Lower leg skin (tissue), 4 donors: ENCODE measurements around the gene LDB1. TPM values are rescaled to one million over a fixed set of nuclear protein-coding genes. Genes with fewer than 3 reads are reported as not detected.

Experiments
- DNase-seq, 2 donors: peaks; one replicate each; pipeline ENCODE4 v3.0.0-alpha.2; 2019; ENCODE audit warnings: low spot score in 2 of 2
- H3K4me3 ChIP-seq: fragments of 200-600 bp; sonication (generic); 2 replicates; pipeline ENCODE4 v1.5.1; 2017; ENCODE audit warnings: mild to moderate bottlenecking, low read depth; ENCODE audit not compliant: poor library complexity, severe bottlenecking
- CTCF ChIP-seq, 3 donors: fragments of 450-650 bp; IDR thresholded peaks; one replicate each; pipeline ENCODE4 v1.5.1; 2016; ENCODE audit warnings: antibody characterized with exemption in 3 of 3, mild to moderate bottlenecking in 3 of 3, moderate library complexity in 2 of 3
- POLR2A ChIP-seq, 2 donors: fragments of 450-650 bp; IDR thresholded peaks; one replicate each; pipeline ENCODE4 v1.6.1; 2016 to 2017; ENCODE audit warnings: antibody characterized with exemption in 2 of 2, mild to moderate bottlenecking in 1 of 2, moderate library complexity in 1 of 2
- WGBS, 2 donors: methylation state at CpG; one replicate each; pipeline ENCODE4 v1.1.5; 2018; 5-methylcytosine and 5-hydroxymethylcytosine counted together
- intact Hi-C: fragments of 100-400 bp; cut with DNase I; formaldehyde crosslinking; loops from one replicate; pipeline ENCODE4 v1.15.0; 2023; ENCODE audit warnings: low total_unique reads
- total RNA-seq, 4 donors: library from RNA; depleted of rRNA; stranded (reverse); fragments of >200 nt; gene quantifications; one replicate each; pipeline ENCODE4 v1.1.0, GENCODE V29; 2016

LDB1 gene
- total RNA-seq, 4 donors from 2014 or later, result 80.3 to 109 (median 102) TPM

DNA sequence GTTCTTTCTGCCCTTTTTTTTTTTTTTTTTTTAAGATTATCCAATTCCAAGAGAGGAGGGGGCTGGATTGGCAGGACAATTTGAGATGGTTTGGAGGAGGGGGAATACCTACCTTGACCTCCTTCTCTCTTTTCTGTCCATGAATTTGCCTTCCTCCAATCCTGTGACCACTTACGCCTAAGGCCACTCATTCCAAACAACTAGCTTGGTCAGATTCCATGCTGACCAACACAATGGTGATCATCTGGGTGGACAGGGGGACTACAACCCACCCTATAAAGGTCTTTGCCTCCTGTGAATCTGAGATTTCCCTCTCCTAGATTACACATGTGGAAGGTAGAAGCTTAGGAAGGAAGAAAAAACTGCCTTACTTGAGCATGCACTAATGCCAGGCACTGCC lies 2.3 kb upstream of the LDB1 start:
- intact Hi-C loops, result no loop called here
- H3K4me3 ChIP-seq, result no peak overlapping the region
- WGBS, 2 donors, result 100% methylated on average over 1 of the region's 1 CpG
- DNase-seq, result no peak
- TF ChIP-seq POLR2A (IDR thresholded peaks at IDR 0.05), result no peak
- TF ChIP-seq CTCF (IDR thresholded peaks at IDR 0.05), result no peak

DNA sequence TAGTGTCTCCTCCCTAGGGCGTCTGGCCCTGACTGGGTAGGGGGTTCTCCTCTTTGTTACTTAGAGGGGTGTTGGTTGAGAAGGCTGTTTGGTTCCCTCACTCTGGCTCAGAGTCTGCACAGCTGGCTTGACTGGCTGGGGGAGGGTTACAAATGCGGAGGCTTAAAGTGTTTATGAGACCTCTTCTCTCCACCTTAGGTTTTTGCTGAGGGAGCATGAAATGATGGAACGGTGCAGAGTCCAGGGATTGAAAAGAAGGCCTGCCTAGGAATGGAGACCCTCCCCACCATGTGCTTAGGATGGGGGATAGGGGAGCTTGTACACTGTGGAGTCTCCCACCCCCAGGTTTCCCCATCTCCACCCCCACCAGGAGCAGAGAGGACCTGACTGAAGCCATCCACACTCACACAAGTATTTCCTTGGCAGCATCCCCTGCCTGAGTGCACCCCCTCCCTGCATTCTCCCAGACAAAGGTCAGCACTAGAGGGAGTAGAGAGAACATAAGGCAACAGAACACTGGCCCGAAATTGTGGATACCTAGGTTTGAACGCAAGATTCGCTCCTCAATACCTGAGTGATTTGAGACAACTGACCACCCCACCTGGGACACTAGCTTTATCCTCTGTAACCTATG lies 1.7 kb upstream of the LDB1 start:
- 61 to 68% methylated on average over 6 of the region's 6 CpGs for WGBS, 2 donors
- no peak overlapping the region for H3K4me3 ChIP-seq
- TF ChIP-seq CTCF (IDR thresholded peaks at IDR 0.05) (no peak), POLR2A (IDR thresholded peaks at IDR 0.05) (no peak)
- DNase-seq, result no peak
- intact Hi-C loops, result no loop called here

GRCh38 chr10:102120991-102121738 lies 997 bp upstream of the LDB1 start:
- peak; percentile 60 to 91 for DNase-seq
- intact Hi-C loops, result no loop called here
- TF ChIP-seq POLR2A (IDR thresholded peaks at IDR 0.05) (no peak), CTCF (IDR thresholded peaks at IDR 0.05) (no peak)
- H3K4me3 ChIP-seq, result peak overlapping the region; percentile 78
- 4 to 10% methylated on average over 15 of the region's 15 CpGs for WGBS, 2 donors

DNA sequence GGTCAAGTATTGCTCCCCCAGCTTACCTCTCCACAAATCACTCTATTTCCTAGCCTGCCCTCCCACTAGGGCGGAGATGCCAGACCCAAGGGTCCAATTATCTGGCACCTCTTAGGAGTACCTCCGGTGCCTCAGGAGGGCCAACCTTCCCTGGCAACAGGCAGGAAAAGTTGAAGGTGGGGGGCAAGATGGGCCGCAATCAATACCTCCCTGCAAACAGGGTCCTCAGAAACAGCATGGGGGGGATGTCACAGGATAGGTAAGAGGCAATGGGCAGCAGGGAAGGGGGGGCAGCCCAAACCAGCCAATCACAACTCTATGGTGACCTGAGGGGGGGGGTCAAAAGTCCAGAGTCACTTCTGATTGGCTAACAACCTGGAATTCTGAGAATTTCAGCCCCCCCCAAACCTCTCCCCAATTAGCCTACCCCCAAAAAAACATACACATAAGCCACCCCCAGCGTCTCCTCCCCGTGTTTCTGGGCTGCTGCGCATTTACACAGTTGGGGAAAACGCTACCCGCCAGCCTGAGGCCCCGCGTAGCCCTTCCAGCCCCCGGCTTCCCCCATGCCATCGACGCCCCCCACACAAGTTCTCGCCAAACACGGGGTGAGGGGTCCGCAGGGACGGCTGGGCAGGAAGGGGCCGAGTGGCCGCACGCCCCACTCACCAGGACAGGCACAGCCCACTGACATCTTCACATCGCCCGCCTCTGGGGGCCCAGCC lies 589 bp downstream of the LDB1 start:
- 2% methylated on average over 6 to 18 of the region's 22 CpGs for WGBS, 2 donors
- intact Hi-C loops, result no loop called here
- TF ChIP-seq POLR2A (IDR thresholded peaks at IDR 0.05), result no peak
- TF ChIP-seq CTCF (IDR thresholded peaks at IDR 0.05), result no peak
- DNase-seq, result peak; percentile 75 to 95
- H3K4me3 ChIP-seq, result peak overlapping the region; percentile 78

DNA sequence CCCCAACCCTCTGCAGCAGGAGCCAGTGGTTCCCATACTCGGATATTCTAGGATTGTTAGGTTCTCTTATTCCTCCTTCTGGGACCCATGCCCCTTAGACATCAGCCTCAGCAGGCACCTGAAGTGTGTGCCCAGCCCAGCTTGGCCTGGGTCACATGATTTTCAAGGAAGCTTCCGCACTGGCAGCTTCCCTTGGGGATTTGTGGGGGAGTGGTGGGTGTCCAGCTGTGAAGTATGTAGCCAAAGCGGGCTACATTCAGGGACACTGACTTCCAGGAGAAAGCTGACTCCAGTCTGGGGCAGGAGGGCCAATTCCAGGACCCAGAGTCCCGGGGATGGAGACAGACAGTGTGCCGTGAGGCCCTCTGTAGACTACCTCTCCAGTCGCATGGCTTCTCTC lies 1.3 kb downstream of the LDB1 start:
- DNase-seq, result peak in 1 of 2 donors; percentile 88

More for the DNA sequence above, 1.3 kb downstream of the LDB1 start:
- peak overlapping the region; percentile 78 for H3K4me3 ChIP-seq
- intact Hi-C loops, result no loop called here
- 3 to 5% methylated on average over 4 to 6 of the region's 6 CpGs for WGBS, 2 donors
- no peak for TF ChIP-seq CTCF (IDR thresholded peaks at IDR 0.05)
- no peak for TF ChIP-seq POLR2A (IDR thresholded peaks at IDR 0.05)
